ENCODE results near the gene RPRM.

RPRM gene

GRCh38 chr2:153464395-153464794, 14.2 kb downstream of the RPRM start:
- no peak overlapping the region for H3K4me3 ChIP-seq (ENCODE audit: low read depth, low read length)
- DNase-seq (ENCODE audit: low read depth, low spot score) = no peak
- CTCF ChIA-PET = no interaction called here
- POLR2A ChIA-PET = no interaction called here
- no peak for TF ChIP-seq CTCF (IDR thresholded peaks at IDR 0.05; ENCODE audit: insufficient read depth, low read length, missing control alignments)

DNA sequence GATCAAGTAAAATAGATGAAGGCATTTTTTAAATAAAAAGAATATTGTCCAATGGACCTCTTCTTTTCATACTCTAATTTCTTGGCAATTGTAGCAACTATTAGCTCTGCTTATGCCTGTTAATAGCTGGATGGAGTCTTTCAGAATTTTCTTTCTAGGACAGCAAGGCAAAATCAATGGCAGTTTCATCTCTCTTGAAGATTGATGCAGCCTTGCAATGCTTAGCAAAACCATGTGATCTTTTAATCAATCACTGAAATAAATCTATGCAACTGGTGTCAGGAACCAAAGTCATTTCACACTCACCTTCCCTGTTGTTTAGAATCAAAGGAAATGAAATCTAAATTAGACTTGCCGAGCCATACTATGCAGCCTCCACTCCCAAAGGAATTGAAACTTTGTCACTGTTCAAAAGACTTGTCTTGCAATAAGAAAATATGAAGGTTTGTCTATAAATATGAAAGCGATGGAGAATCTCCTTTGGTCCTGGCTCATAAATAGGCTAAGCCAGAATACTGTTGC, 16.2 kb downstream of the RPRM start:
- POLR2A ChIA-PET = no interaction called here
- no peak overlapping the region for H3K4me3 ChIP-seq (ENCODE audit: low read depth, low read length)

DNA sequence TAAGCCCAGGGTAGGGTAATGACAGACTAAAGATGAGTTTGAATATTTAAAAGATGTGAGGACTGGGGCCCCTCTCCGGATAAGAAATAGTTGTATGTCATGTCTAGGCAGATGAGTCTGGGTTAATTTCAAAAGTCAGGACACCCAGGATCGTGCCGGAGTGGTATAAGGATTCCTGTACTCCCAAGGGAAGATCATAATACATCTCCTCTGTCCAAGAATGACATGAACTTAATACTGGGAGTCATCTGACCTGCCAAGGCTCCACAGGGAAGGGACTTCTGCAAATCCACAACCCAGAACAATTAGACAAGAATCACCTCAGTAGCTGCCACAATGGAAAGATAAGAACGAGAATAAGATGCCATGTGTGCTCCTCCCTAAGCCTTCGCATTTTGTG, 17.1 kb downstream of the RPRM start:
- no peak for TF ChIP-seq CTCF (IDR thresholded peaks at IDR 0.05; ENCODE audit: insufficient read depth, low read length, missing control alignments)
- no peak for DNase-seq (ENCODE audit: low read depth, low spot score)
- ChIA-PET POLR2A (no interaction called here), CTCF (no interaction called here)
- H3K4me3 ChIP-seq (ENCODE audit: low read depth, low read length) = no peak overlapping the region

More for the DNA sequence above, 16.2 kb downstream of the RPRM start:
- CTCF ChIA-PET = no interaction called here
- no peak for TF ChIP-seq CTCF (IDR thresholded peaks at IDR 0.05; ENCODE audit: insufficient read depth, low read length, missing control alignments)
- DNase-seq (ENCODE audit: low read depth, low spot score) = no peak

GRCh38 chr2:153455861-153456260, 22.7 kb downstream of the RPRM start:
- ChIA-PET POLR2A (no interaction called here), CTCF (no interaction called here)
- no peak for TF ChIP-seq CTCF (IDR thresholded peaks at IDR 0.05; ENCODE audit: insufficient read depth, low read length, missing control alignments)
- H3K4me3 ChIP-seq (ENCODE audit: low read depth, low read length) = no peak overlapping the region
- no peak for DNase-seq (ENCODE audit: low read depth, low spot score)

- CTCF ChIA-PET = no interaction called here
Observed at GRCh38 chr2:153455403-153455802, 23.2 kb downstream of the RPRM start.

DNA sequence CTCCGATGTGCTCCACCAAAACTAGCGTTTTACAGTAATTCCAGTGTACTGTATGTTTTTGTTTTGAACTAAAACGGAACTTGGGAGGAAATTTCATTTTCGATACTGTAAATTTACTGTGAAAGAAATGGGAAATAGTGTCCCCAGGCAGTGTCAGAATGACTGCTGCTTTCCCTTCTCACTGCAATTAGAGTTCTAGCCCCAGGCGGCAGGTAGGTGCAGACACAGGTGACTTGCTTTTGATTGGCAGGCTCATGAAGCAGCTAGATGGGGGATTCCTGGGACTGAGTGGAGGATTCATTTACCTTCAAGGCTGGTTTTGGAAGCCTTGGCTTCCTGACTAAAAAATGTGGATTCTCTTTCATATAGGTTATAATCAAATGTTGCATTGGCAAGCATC, 27.0 kb downstream of the RPRM start:
- CTCF ChIA-PET = no interaction called here
- POLR2A ChIA-PET = no interaction called here
- TF ChIP-seq CTCF (IDR thresholded peaks at IDR 0.05; ENCODE audit: insufficient read depth, low read length, missing control alignments) = no peak

More at GRCh38 chr2:153455403-153455802, 23.2 kb downstream of the RPRM start:
- POLR2A ChIA-PET = no interaction called here
- TF ChIP-seq CTCF (IDR thresholded peaks at IDR 0.05; ENCODE audit: insufficient read depth, low read length, missing control alignments) = no peak
- H3K4me3 ChIP-seq (ENCODE audit: low read depth, low read length) = no peak overlapping the region
- DNase-seq (ENCODE audit: low read depth, low spot score) = no peak

More for the DNA sequence above, 27.0 kb downstream of the RPRM start:
- no peak for DNase-seq (ENCODE audit: low read depth, low spot score)
- no peak overlapping the region for H3K4me3 ChIP-seq (ENCODE audit: low read depth, low read length)
